COLO829 (cell line): ENCODE measurements around the gene MRPL38.
"Not testable (repeated sequence)": the region's sequence is repeated elsewhere in the genome, so short reads cannot be mapped to it uniquely, and the experiment has no call there.

Source experiments
- DNase-seq: peaks from one replicate; pipeline ENCODE4 v3.0.0; 2012; ENCODE audit warnings: low spot score

The MRPL38 gene

GRCh38 chr17:75876190-75876937, 28.3 kb downstream of the MRPL38 start:
- DNase-seq: no peak

GRCh38 chr17:75875940-75876189, 28.8 kb downstream of the MRPL38 start:
- no peak for DNase-seq

- no peak for DNase-seq
These were observed 29.3 kb downstream of the MRPL38 start for GRCh38 chr17:75875182-75875939.

GRCh38 chr17:75874323-75875181, 30.1 kb downstream of the MRPL38 start:
- no peak for DNase-seq

- DNase-seq: no peak
These were observed 30.9 kb downstream of the MRPL38 start for GRCh38 chr17:75873587-75874322.

- DNase-seq: peak; percentile 81
These were observed 32.0 kb downstream of the MRPL38 start for GRCh38 chr17:75872434-75873351.

GRCh38 chr17:75870228-75870627, 34.5 kb downstream of the MRPL38 start:
- DNase-seq: not testable (repeated sequence)

GRCh38 chr17:75869282-75870141, 35.2 kb downstream of the MRPL38 start:
- DNase-seq: peak; percentile 94

- not testable (repeated sequence) for DNase-seq
These were observed 35.9 kb downstream of the MRPL38 start for GRCh38 chr17:75868730-75869281.

GRCh38 chr17:75865404-75866188, 39.1 kb downstream of the MRPL38 start:
- not testable (repeated sequence) for DNase-seq

GRCh38 chr17:75864887-75865286, 39.8 kb downstream of the MRPL38 start:
- not testable (repeated sequence) for DNase-seq

GRCh38 chr17:75864448-75864871, 40.2 kb downstream of the MRPL38 start:
- DNase-seq: no peak

GRCh38 chr17:75861927-75862317, 42.8 kb downstream of the MRPL38 start:
- DNase-seq: no peak

- DNase-seq: not testable (repeated sequence)
These were observed 45.3 kb downstream of the MRPL38 start for GRCh38 chr17:75859358-75859757.

GRCh38 chr17:75856062-75856756, 48.5 kb downstream of the MRPL38 start:
- no peak for DNase-seq

GRCh38 chr17:75855310-75856061, 49.2 kb downstream of the MRPL38 start, which contains the start of gene WBP2:
TSS of gene WBP2 (minus strand) at chr17:75855335. CDS start at chr17:75855297, 38 bp downstream.
- DNase-seq: peak; percentile 100

- no peak for DNase-seq
These were observed 49.8 kb downstream of the MRPL38 start for GRCh38 chr17:75854881-75855309.
